Frontal cortex (tissue), 4 donors: ENCODE results near the gene XAGE1B. TPM values are rescaled to one million over a fixed set of nuclear protein-coding genes. Genes with fewer than 3 reads are reported as not detected.
"Not testable (repeated sequence)": the region's sequence is repeated elsewhere in the genome, so short reads cannot be mapped to it uniquely, and the experiment has no call there.

Source experiments
- DNase-seq, 2 donors: peaks; one replicate each; pipeline ENCODE4 v3.0.0; 2012; ENCODE audit warnings: low spot score in 2 of 2
- FAIRE-seq: peaks from 2 replicates; lab custom pipeline; 2012; peaks lifted over from hg19 to GRCh38; lab: Jason Lieb, UNC
- total RNA-seq: library from RNA; depleted of rRNA; stranded (reverse); fragments of >200 nt; gene quantifications from one replicate; pipeline ENCODE4 v1.2.3, GENCODE V29; 2014
- donor health status: control.
- donor health status: control.
- donor health status: control.

The XAGE1B gene, protein sequence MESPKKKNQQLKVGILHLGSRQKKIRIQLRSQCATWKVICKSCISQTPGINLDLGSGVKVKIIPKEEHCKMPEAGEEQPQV
- not detected for total RNA-seq

- not testable (repeated sequence) for FAIRE-seq, DNase-seq
Measured at GRCh38 chrX:52516987-52517325, at the start of gene XAGE1B. Gene XAGE1B, minus strand, starts transcription at chrX:52517063. Its CDS starts 1,536 bp downstream, at chrX:52515527.

- DNase-seq (no peak), FAIRE-seq (no peak)
Measured at GRCh38 chrX:52563105-52563504, 46.2 kb upstream of the XAGE1B start.

DNA sequence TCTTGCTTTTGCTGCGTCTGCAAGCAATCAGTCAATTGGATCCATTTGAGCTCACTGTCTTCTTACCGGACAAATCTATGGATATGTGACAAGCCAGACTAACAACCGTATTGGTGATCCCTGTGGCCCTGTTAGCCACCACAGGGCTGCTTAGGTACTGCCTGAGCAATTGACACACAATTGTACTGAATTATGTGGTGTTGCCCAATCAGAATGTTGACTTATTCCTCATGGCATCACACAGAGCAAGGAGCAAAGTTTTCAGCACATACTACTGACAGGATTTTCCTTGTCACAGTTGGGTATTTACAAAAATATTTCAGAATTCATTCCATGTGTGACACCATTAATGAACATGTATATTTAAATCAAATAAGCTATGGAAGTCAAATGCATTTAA is 41.3 kb upstream of the XAGE1B start:
- FAIRE-seq = no peak

DNA sequence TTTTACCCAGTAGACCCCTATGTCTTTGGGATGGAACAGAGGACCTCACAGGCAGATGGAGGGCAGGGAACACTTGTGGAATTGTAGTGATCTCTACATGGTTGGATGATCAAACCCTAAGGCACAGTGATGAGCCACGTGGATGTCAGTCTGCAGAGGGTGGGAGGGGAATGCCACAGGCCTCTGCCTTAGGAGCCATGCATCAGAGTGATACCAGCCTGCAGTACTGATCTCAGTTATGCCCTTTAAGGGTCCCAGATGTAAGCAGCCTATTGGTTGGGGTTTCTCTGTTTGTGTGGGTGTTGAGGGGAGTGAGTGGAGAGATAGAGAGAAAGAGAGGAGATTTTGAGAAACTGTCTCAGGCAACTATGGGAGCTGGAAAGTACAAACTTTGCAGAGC is 39.9 kb upstream of the XAGE1B start:
- FAIRE-seq (no peak), DNase-seq (no peak)

More for the DNA sequence above, 41.3 kb upstream of the XAGE1B start:
- DNase-seq = no peak

DNA sequence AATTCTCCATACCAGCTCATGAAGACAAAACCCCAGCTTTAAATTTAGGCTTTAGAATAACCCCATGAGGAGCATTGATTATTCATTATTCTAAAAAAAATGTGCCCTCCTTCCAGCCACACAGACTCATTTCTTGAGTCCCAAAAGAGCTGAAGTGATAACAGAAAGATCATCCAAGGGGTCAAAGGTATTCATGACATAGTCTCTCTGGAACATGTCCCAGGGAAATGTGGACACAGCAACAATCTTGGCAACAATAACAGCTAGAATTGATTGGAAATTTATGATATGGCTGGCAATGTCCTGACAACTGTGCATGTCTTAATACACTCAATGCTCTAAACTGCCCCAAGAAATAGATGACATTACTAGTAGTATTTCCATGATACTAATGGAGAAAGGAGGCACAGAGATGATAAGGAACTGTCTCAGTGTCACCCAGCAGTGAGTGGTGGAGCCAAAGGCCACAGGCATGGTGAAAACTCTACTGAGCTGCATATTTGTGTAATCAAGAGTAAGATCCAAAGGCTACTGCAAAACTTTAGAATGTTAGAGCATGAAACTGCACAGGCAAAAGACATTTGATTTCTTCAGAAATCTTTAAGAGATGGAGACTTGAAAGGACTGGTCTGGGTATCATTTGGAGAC is 37.3 kb upstream of the XAGE1B start:
- DNase-seq (no peak), FAIRE-seq (no peak)

DNA sequence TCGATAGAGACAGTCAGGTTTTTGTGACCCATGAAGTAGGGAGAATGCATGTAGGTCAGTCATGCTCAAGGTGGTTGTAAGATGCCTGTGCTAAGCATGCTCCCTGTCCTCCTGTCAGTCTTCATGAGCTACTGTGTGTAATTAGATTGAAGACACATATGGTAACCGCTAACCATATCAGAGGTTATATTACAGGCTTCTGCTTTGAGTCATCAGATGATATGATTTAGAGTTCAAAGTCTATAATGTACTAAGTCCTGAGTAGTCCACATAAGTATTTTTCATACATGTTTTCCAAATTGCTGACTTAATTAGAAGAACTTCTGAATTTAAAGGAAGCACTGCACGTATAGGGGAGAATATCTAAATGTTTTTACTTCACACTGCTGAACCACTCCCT is 31.9 kb upstream of the XAGE1B start:
- not testable (repeated sequence) for FAIRE-seq, DNase-seq

DNA sequence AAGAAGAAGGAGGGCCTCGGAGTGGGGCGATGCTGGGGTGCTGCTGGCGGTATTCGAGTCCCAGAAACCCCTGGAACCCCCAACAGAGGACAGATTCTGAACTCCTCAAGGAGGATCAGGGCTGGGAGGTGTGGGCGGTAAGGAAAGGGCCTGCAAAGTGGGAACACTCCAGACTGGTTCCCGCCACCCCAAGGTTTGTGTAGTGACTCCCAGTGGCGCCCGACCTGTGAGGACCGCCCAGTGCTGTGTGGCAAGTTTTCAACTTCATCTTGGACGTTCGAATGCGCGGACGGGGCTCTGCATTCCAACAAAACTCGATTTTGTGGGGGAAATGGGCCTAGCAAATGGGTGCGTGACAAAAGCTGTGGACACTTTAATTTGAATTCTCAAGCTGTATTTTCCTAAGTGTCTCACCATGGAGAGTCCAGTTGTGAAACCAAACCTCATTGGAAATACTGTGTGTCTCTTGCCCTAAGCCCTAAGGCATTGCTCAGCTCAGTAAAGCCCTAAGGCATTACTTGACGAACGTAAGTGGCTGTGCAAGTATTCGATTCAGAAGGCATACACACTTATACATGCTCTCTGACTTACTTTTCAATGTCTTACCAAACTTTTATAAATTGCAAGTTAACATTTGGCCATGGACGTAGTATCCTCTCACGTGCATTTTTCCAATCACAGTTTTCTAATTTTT is 27.4 kb upstream of the XAGE1B start:
- FAIRE-seq (no peak), DNase-seq (no peak)

GRCh38 chrX:52542311-52542710 is 25.4 kb upstream of the XAGE1B start:
- DNase-seq (no peak), FAIRE-seq (no peak)

DNA sequence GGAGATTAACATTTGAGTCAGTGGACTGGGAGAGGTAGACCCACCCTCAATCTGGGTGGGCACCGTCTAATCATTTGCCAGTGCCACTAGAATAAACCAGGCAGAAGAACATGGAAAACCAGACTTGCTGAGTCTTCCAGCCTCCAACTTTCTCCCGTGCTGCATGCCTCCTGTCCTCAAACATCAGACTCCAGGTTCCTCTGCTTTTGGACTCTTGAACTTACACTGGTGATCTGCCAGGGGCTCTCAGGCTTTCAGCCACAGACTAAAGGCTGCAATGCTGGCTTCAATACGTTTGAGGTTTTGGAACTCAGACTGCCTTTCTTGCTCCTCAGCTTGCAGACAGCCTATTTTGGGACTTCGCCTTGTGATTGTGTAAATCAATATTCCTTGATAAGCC is 24.2 kb upstream of the XAGE1B start:
- DNase-seq, FAIRE-seq: not testable (repeated sequence)

DNA sequence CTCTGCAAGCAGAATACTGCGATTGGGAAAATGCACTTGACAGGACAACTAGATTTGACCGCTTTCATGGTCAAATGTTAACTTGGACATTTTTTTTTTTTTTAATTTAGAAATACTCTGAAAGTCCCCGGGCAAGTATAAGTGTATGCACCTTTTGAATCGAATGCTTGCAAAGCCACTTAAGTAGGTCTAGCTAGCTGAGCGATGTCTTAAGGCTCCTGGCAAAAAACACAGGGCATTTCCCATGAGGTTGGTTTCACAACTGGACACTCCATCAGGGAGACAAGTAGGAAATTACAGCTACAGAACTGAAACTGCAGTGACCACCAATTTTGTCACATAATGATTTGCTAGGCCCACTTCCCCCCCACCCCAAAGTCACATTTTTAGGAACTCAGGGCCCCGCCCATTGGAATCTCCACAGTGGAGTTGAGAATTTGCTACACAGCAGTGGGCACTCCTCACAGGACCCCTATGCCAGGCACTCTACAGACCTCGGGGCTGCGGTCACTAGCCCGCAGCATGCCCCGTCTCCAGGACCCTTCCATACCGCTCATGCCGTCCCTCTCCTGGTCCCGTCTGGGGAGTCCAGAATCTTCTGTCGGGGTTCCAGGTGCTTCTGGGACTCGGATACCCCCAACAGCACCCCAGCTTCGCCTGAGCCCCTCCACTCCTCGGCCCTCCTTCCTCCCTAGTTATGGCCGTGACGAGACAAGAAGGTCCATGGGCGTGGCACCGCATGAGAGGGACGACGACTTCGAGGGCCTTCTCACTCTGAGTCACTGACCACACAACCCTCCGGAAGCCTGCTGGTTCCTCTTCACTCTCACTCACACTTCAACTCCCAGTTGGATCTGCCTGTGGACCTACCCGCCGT is 515 bp downstream of the XAGE1B start:
- FAIRE-seq, DNase-seq: not testable (repeated sequence)

DNA sequence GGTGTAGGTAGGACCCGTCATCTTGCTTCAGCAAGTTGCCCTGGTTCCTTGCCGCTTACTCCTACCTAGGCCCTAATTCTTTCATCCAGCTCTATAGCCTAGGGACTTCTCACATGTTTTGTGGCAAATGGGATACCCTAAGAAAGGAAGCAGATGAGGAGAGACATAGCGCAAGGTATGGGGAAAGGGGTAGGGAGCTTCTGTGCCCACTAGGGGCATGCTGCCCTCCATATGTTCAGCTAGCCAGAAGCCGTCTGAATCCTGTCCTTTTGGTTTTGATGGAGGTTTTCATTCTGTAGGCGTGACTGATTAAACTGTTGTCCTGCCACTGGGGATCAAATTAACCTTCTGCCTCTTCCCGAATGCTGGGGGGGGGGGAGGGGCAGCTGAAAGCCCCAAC is 5.7 kb downstream of the XAGE1B start:
- FAIRE-seq = not testable (repeated sequence)

DNA sequence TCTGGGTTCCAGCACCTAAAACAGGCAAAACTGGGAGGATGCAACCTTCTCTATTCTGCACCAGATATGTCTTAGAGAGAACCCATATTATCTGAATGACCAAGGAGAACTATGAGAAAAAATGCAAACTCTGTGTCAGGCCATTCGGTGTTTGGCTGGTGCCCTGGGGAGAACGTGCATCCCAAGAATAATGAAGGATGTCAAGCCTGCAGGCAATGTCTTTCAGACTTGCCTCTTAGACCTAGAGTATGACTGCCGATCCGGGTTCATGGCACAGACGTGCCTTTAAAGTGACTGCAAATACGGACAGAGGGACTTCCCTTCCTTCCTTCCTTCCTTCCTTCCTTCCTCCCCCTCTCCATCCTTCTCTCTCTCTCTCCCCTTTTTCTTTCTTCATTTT is 6.9 kb downstream of the XAGE1B start:
- no peak for FAIRE-seq

More for the DNA sequence above, 5.7 kb downstream of the XAGE1B start:
- DNase-seq = not testable (repeated sequence)

DNA sequence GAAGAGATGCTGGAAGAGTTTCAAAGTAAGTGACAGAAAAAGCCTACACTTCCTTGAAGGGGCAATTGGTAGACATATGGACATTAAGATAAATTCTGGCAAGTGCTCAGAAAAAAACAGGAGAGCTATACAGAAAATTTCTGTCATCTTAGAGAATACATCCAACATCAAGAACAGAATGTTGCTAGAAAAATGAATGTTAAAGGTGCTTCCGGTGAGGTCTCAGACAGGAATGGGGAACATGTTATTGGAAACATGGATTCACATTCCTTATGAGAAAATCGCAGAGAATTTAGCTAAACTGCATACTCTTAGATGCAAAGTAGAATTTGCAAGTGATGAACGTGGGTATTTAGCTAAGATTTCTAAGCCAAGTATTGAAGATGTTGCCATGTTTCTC is 9.5 kb downstream of the XAGE1B start:
- DNase-seq (no peak), FAIRE-seq (no peak)

More for the DNA sequence above, 6.9 kb downstream of the XAGE1B start:
- DNase-seq = no peak

DNA sequence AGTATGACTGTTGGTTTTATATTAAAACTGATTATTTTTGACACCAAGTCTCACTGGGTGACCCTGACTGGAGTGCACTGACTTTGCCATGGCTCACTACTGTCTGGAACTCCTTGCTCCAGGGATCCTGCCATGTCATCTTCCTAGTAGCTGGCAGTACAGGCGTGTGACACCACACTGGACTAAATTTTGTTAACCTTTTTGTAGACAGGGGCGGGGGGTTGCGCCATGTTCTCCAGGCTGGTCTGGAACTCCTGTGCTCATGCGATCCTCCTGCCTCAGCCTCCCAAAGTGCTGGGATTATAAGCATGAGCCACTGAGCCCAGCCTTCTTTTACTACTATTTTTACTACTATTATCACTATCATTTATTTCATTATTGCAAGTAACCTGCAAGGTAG is 12.3 kb downstream of the XAGE1B start:
- DNase-seq = no peak
- no peak for FAIRE-seq

GRCh38 chrX:52501362-52501761 is 15.5 kb downstream of the XAGE1B start:
- not testable (repeated sequence) for DNase-seq, FAIRE-seq

GRCh38 chrX:52496419-52496772 is 20.5 kb downstream of the XAGE1B start:
- not testable (repeated sequence) for DNase-seq, FAIRE-seq

- not testable (repeated sequence) for FAIRE-seq, DNase-seq
Measured at GRCh38 chrX:52495545-52496418, 21.1 kb downstream of the XAGE1B start, which contains the start of gene XAGE1A. Gene XAGE1A, plus strand, starts transcription at chrX:52495808. Its CDS starts 1,554 bp downstream, at chrX:52497362.

DNA sequence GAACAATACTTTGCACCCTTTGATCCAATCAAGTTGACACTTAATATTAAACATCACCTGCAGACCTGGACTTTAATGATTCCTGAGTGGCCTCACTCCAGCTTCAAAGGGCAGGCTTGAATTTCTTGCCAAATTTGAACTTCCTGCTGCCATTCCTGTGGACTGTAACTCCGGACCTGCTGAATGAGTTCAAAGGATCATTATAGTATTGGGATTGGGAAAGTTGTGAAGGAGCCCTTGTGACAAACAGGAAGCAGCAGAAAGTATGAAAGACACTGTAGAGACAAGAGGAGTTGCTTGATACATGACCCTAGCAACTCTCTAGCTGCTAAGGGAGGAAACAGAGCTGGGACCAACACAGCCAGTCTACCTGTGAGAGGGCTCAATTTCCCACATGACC is 45.6 kb downstream of the XAGE1B start:
- FAIRE-seq, DNase-seq: not testable (repeated sequence)
